Measurements from ENCODE around the gene RNF115.

RNF115 gene

DNA sequence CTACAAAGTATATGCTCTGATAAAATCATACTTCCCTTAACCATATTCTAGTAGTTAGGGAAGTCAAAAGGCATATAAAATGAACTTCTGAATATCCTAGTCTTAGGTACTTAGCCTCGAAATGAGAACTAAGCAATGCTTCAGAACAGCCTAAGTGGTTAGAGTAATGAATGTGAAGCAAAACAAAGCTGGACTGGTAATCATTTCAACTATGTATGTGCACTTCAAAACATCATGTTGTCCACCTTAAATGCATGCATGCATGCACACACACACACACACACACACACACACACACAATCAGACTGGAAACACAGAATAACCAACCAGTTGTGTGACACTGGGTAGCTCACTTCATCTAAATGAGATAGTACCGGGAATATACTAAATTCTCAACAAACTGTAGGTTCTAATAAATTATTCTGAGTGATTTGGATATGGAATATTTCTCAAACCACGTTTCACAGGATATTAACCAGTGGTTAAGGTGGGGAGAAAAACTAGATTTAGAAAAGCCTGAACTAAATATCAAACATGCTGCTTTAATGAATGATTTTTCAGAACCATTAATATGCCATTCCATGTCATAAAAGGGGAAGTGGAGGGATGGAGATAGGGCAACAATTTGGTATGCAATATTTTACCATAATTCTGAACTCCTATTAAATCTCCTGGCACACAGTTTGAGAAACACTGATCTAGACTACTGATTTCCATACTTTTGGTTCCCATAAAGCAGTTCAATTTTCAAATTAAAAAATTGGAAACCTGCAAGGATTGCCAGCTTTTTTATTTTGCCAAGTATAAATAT is 19.5 kb downstream of the RNF115 start:
- Histone ChIP-seq H3K79me2 (ENCODE audit: insufficient read depth, low read length) (peaks cover 94% of the 10 kb centered on the region), H2AFZ (ENCODE audit: low read depth, low read length) (no peak overlapping the region), H3K27me3 (ENCODE audit: insufficient read depth, low read length, poor library complexity) (no peaks in the 10 kb centered on the region), H4K20me1 (ENCODE audit: insufficient read depth, low read length) (peaks cover 10% of the 10 kb centered on the region; the same call in 1 of the 2 replicates), H3K4me3 (ENCODE audit: low read depth in 1 of 2, low read length in 2 of 2) (no peak overlapping the region), H3K4me2 (ENCODE audit: insufficient read depth, low read length) (no peak overlapping the region), H3K36me3 (ENCODE audit: insufficient read depth, low read length) (no peaks in the 10 kb centered on the region), H3K27ac (ENCODE audit: low read length) (no peak overlapping the region), H3K4me1 (ENCODE audit: insufficient read depth, low read length) (no peaks in the 10 kb centered on the region), H3K9me3 (ENCODE audit: insufficient read depth, low read length, severe bottlenecking) (no peaks in the 10 kb centered on the region), H3K9ac (ENCODE audit: low read depth, low read length) (no peak overlapping the region)
- ATAC-seq (ENCODE audit: insufficient read depth, low read depth) (no peak), DNase-seq (no peak)
- TF ChIP-seq EZH2 (IDR thresholded peaks at IDR 0.05; ENCODE audit: borderline replicate concordance, low read depth, low read length, severe bottlenecking) = no peak
- TF ChIP-seq, protein P1, sequence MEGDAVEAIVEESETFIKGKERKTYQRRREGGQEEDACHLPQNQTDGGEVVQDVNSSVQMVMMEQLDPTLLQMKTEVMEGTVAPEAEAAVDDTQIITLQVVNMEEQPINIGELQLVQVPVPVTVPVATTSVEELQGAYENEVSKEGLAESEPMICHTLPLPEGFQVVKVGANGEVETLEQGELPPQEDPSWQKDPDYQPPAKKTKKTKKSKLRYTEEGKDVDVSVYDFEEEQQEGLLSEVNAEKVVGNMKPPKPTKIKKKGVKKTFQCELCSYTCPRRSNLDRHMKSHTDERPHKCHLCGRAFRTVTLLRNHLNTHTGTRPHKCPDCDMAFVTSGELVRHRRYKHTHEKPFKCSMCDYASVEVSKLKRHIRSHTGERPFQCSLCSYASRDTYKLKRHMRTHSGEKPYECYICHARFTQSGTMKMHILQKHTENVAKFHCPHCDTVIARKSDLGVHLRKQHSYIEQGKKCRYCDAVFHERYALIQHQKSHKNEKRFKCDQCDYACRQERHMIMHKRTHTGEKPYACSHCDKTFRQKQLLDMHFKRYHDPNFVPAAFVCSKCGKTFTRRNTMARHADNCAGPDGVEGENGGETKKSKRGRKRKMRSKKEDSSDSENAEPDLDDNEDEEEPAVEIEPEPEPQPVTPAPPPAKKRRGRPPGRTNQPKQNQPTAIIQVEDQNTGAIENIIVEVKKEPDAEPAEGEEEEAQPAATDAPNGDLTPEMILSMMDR (IDR thresholded peaks at IDR 0.05; ENCODE audit: borderline replicate concordance, extremely low read depth, low read length, poor library complexity, severe bottlenecking) = no peak

DNA sequence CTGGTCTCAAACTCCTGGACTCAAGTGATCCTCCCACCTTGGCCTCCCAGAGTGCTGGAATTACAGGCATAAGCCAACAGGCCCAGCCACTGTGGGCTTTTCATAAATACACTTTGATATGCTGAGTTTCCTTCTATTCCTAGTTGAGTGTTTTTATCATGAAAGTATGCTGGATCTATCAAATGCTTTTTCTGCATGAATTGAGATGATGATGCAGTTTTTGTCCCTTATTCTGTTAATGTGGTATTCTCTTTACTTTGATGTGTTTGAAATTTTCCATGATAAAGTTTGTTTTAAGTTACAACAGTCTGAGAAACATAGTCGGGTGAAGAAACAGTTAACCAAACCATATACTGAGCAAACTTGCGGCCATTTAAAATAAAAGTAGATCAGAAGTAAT is 24.1 kb downstream of the RNF115 start:
- Histone ChIP-seq H3K9me3 (ENCODE audit: insufficient read depth, low read length, severe bottlenecking) (peaks cover 22% of the 10 kb centered on the region), H3K4me3 (ENCODE audit: low read depth in 1 of 2, low read length in 2 of 2) (no peak overlapping the region), H3K27ac (ENCODE audit: low read length) (no peak overlapping the region), H3K9ac (ENCODE audit: low read depth, low read length) (no peak overlapping the region), H3K4me2 (ENCODE audit: insufficient read depth, low read length) (no peak overlapping the region), H3K27me3 (ENCODE audit: insufficient read depth, low read length, poor library complexity) (no peaks in the 10 kb centered on the region), H3K79me2 (ENCODE audit: insufficient read depth, low read length) (peaks cover 94% of the 10 kb centered on the region), H3K36me3 (ENCODE audit: insufficient read depth, low read length) (0 out of 2 replicates have a peak, but pooled peaks cover 2% of the 10 kb centered on the region), H2AFZ (ENCODE audit: low read depth, low read length) (no peak overlapping the region), H4K20me1 (ENCODE audit: insufficient read depth, low read length) (peaks cover 7% of the 10 kb centered on the region; the same call in 1 of the 2 replicates), H3K4me1 (ENCODE audit: insufficient read depth, low read length) (no peaks in the 10 kb centered on the region)
- ATAC-seq (ENCODE audit: insufficient read depth, low read depth) (no peak), DNase-seq (no peak)
- no peak for TF ChIP-seq EZH2 (IDR thresholded peaks at IDR 0.05; ENCODE audit: borderline replicate concordance, low read depth, low read length, severe bottlenecking)
- TF ChIP-seq, protein P1 (IDR thresholded peaks at IDR 0.05; ENCODE audit: borderline replicate concordance, extremely low read depth, low read length, poor library complexity, severe bottlenecking) = no peak

DNA sequence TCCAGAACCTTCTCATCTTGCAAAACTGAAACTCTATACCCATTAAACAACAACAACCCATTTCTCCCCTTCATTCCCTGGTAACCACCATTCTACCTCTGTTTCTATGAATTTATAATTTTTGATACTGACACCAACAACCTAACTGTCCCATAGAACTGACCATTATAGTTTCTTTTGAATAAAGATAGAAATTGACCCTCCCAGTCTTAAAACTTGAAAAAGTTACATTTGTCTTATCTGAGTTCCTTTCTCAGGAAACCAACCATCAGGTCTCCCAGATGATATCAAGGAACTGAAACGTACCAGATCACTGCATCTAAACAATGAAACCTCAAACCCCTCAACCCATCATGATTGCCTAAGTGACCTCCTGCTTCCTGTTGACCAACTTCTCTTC is 27.1 kb downstream of the RNF115 start:
- Histone ChIP-seq H3K27me3 (ENCODE audit: insufficient read depth, low read length, poor library complexity) (no peaks in the 10 kb centered on the region), H2AFZ (ENCODE audit: low read depth, low read length) (no peak overlapping the region), H3K9me3 (ENCODE audit: insufficient read depth, low read length, severe bottlenecking) (peaks cover 22% of the 10 kb centered on the region), H3K4me1 (ENCODE audit: insufficient read depth, low read length) (no peaks in the 10 kb centered on the region), H3K9ac (ENCODE audit: low read depth, low read length) (no peak overlapping the region), H3K36me3 (ENCODE audit: insufficient read depth, low read length) (0 out of 2 replicates have a peak, but pooled peaks cover 5% of the 10 kb centered on the region), H3K4me3 (ENCODE audit: low read depth in 1 of 2, low read length in 2 of 2) (no peak overlapping the region), H3K27ac (ENCODE audit: low read length) (no peak overlapping the region), H4K20me1 (ENCODE audit: insufficient read depth, low read length) (peaks cover 4% of the 10 kb centered on the region; the same call in 1 of the 2 replicates), H3K79me2 (ENCODE audit: insufficient read depth, low read length) (peaks cover 81% of the 10 kb centered on the region), H3K4me2 (ENCODE audit: insufficient read depth, low read length) (no peak overlapping the region)
- no peak for ATAC-seq (ENCODE audit: insufficient read depth, low read depth)
- DNase-seq = no peak
- TF ChIP-seq, protein P1 (IDR thresholded peaks at IDR 0.05; ENCODE audit: borderline replicate concordance, extremely low read depth, low read length, poor library complexity, severe bottlenecking) = no peak
- no peak for TF ChIP-seq EZH2 (IDR thresholded peaks at IDR 0.05; ENCODE audit: borderline replicate concordance, low read depth, low read length, severe bottlenecking)

Data from DND-41 (cell line).